Mesenchymal stem cell (in vitro differentiated cells and primary cell): ENCODE data around the gene GPHN.
"Not testable (repeated sequence)": the region's sequence is repeated elsewhere in the genome, so short reads cannot be mapped to it uniquely, and the experiment has no call there.

ENCODE experiments used
- DNase-seq: peaks from one replicate; pipeline ENCODE4 v3.0.0-alpha.2; 2013
- H2AFZ ChIP-seq: one replicate; pipeline ENCODE4 v1.6.1; 2013; ENCODE audit warnings: low read depth, mild to moderate bottlenecking, control low read depth, inconsistent platforms, low read length, moderate library complexity
- H2AK5ac ChIP-seq: 2 replicates; pipeline ENCODE4 v1.6.1; 2013; ENCODE audit warnings: low read length, moderate library complexity, mild to moderate bottlenecking, inconsistent platforms; ENCODE audit not compliant: severe bottlenecking
- H2BK120ac ChIP-seq: one replicate; pipeline ENCODE4 v1.6.1; 2013; ENCODE audit warnings: low read depth, mild to moderate bottlenecking, inconsistent platforms, low read length, moderate library complexity
- H2BK12ac ChIP-seq, 2 experiments: one replicate each; pipeline ENCODE4 v1.6.1; 2013; ENCODE audit warnings: inconsistent platforms in 2 of 2, low read length in 2 of 2, mild to moderate bottlenecking in 2 of 2, moderate library complexity in 2 of 2, control low read depth in 1 of 2
- H2BK15ac ChIP-seq: one replicate; pipeline ENCODE4 v1.6.1; 2013; ENCODE audit warnings: mild to moderate bottlenecking, low read depth, inconsistent platforms; ENCODE audit not compliant: poor library complexity, severe bottlenecking
- H2BK5ac ChIP-seq: 2 replicates; pipeline ENCODE4 v1.6.1; 2013; ENCODE audit warnings: low read depth, mild to moderate bottlenecking, low read length, control low read depth, inconsistent platforms; ENCODE audit not compliant: poor library complexity, severe bottlenecking
- H3K14ac ChIP-seq, 2 experiments: one replicate each; pipeline ENCODE4 v1.6.1; 2013; ENCODE audit warnings: inconsistent platforms in 2 of 2, low read length in 2 of 2, control low read depth in 1 of 2, mild to moderate bottlenecking in 1 of 2, moderate library complexity in 1 of 2
- H3K18ac ChIP-seq, 2 experiments: one replicate each; pipeline ENCODE4 v1.6.1; 2013; ENCODE audit warnings: inconsistent platforms in 2 of 2, low read length in 2 of 2, control low read depth in 1 of 2, low read depth in 1 of 2, mild to moderate bottlenecking in 1 of 2
- H3K23ac ChIP-seq, 2 experiments: one replicate each; pipeline ENCODE4 v1.6.1; 2013; ENCODE audit warnings: inconsistent platforms in 2 of 2, low read length in 2 of 2, mild to moderate bottlenecking in 2 of 2, moderate library complexity in 2 of 2, control low read depth in 1 of 2
- H3K27ac ChIP-seq: 2 replicates; pipeline ENCODE4 v1.5.1; 2013; ENCODE audit warnings: mild to moderate bottlenecking, moderate library complexity, low read length, control low read depth, inconsistent platforms; ENCODE audit not compliant: poor library complexity, severe bottlenecking
- H3K27me3 ChIP-seq, 2 experiments: 2 replicates each; pipeline versions ENCODE4 v1.6.1 to v1.7.0; 2013; ENCODE audit warnings: low read length in 2 of 2, mild to moderate bottlenecking in 2 of 2, moderate library complexity in 2 of 2, control low read depth in 1 of 2, inconsistent platforms in 1 of 2; ENCODE audit not compliant: control insufficient read depth in 1 of 2, insufficient read depth in 1 of 2
- H3K36me3 ChIP-seq, 2 experiments: 2 replicates each; pipeline versions ENCODE4 v1.6.1 to v1.7.0; 2013; ENCODE audit warnings: low read length in 2 of 2, control low read depth in 1 of 2, inconsistent platforms in 1 of 2, low read depth in 1 of 2, mild to moderate bottlenecking in 1 of 2; ENCODE audit not compliant: insufficient read depth in 2 of 2, control insufficient read depth in 1 of 2
- H3K4ac ChIP-seq, 2 experiments: one replicate each; pipeline ENCODE4 v1.6.1; 2013; ENCODE audit warnings: inconsistent platforms in 2 of 2, low read length in 2 of 2, mild to moderate bottlenecking in 2 of 2, moderate library complexity in 2 of 2, control low read depth in 1 of 2, low read depth in 1 of 2
- H3K4me1 ChIP-seq: 2 replicates; pipeline ENCODE4 v1.6.1; 2013; ENCODE audit warnings: low read depth, low read length, control low read depth; ENCODE audit not compliant: control insufficient read depth, insufficient read depth
- H3K4me2 ChIP-seq: 2 replicates; pipeline ENCODE4 v1.6.1; 2013; ENCODE audit warnings: low read length, mild to moderate bottlenecking, inconsistent platforms; ENCODE audit not compliant: poor library complexity, severe bottlenecking
- H3K4me3 ChIP-seq, 2 experiments: 2 replicates each; pipeline versions ENCODE4 v1.5.1 to v1.7.0; 2013; ENCODE audit warnings: low read length in 2 of 2, mild to moderate bottlenecking in 2 of 2, control low read depth in 1 of 2, low read depth in 1 of 2; ENCODE audit not compliant: insufficient read depth in 1 of 2
- H3K79me1 ChIP-seq: replicated peaks from 2 replicates; pipeline ENCODE4 v1.6.1; 2013; ENCODE audit warnings: mild to moderate bottlenecking, control low read depth, low read length, inconsistent platforms; ENCODE audit not compliant: poor library complexity, severe bottlenecking
- H3K9ac ChIP-seq: 2 replicates; pipeline ENCODE4 v1.7.0; 2013; ENCODE audit warnings: mild to moderate bottlenecking, low read length, moderate library complexity
- H3K9me3 ChIP-seq: 2 replicates; pipeline ENCODE4 v1.7.0; 2013; ENCODE audit warnings: mild to moderate bottlenecking, low read length; ENCODE audit not compliant: control insufficient read depth
- H4K8ac ChIP-seq: one replicate; pipeline ENCODE4 v1.6.1; 2013; ENCODE audit warnings: inconsistent platforms, mild to moderate bottlenecking, low read length, moderate library complexity
- H4K91ac ChIP-seq: one replicate; pipeline ENCODE4 v1.6.1; 2013; ENCODE audit warnings: mild to moderate bottlenecking, low read length, inconsistent platforms
- WGBS: methylation state at CpG from one replicate; pipeline ENCODE4 v1.1.7; 2013; ENCODE audit warnings: mixed read lengths; 5-methylcytosine and 5-hydroxymethylcytosine counted together

The GPHN gene

DNA sequence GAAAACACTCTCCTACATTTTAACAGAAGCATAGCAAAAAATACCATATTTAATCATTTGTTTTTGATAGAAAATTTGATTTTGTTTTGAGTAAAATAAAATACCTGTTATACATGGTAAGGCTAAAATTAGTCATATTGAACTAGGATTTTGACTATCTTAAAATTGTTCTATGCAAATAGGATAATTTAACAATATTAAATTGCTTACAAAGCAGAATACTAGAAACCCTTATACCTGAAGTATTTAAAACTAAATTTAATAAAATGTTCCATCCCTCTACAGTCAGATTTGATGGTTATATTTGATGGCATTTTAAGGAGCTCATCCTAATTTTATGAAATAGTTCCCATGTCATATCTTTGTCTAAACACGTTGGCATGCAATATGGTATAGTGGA, 323.2 kb downstream of the GPHN start:
- no peak for DNase-seq
- H3K23ac ChIP-seq, result no peak overlapping the region
- no peak overlapping the region for H2AFZ ChIP-seq
- no peak overlapping the region for H2BK15ac ChIP-seq
- no peak overlapping the region for H3K4me2 ChIP-seq
- WGBS, result 100% methylated on average over 1 of the region's 1 CpG
- H2AK5ac ChIP-seq, result no peak overlapping the region
- no peaks in the 10 kb centered on the region for H3K9me3 ChIP-seq
- H3K14ac ChIP-seq, result no peak overlapping the region
- peaks cover 2% of the 10 kb centered on the region for H3K79me1 ChIP-seq
- no peak overlapping the region for H3K18ac ChIP-seq
- H2BK5ac ChIP-seq, result no peak overlapping the region
- H3K27me3 ChIP-seq, result no peaks in the 10 kb centered on the region
- H3K36me3 ChIP-seq, result no peaks in the 10 kb centered on the region
- no peak overlapping the region for H4K91ac ChIP-seq
- no peak overlapping the region for H3K4me3 ChIP-seq
- no peak overlapping the region for H3K4ac ChIP-seq
- H2BK120ac ChIP-seq, result no peak overlapping the region
- H3K27ac ChIP-seq, result no peak overlapping the region
- H2BK12ac ChIP-seq, result no peak overlapping the region
- H3K4me1 ChIP-seq, result no peaks in the 10 kb centered on the region
- no peak overlapping the region for H4K8ac ChIP-seq
- no peak overlapping the region for H3K9ac ChIP-seq

DNA sequence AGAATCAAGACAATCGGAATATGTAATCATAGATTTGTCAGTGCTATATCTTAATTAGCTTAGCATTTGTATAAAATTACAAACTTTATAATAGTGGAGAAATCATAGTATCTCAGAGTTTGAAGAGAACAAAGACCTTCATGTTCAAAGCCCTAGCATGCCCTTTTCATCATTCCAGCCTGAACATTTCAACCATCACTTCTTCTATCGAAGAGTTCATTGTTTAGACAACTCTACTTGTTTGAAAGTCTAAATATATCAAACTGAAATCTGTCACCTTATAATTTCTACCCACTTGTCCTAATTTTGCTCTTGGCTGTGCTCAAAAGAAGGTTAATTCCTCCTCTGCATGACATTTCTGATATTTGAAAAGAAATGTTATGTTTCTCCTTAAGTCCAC, 325.9 kb downstream of the GPHN start:
- Histone ChIP-seq H2BK120ac (no peak overlapping the region), H3K4me1 (no peaks in the 10 kb centered on the region), H3K79me1 (peaks cover 2% of the 10 kb centered on the region), H3K9me3 (no peaks in the 10 kb centered on the region), H3K18ac (no peak overlapping the region), H3K36me3 (no peaks in the 10 kb centered on the region), H3K27ac (no peak overlapping the region), H2BK12ac (no peak overlapping the region), H4K91ac (no peak overlapping the region), H4K8ac (no peak overlapping the region), H3K27me3 (no peaks in the 10 kb centered on the region), H3K14ac (no peak overlapping the region), H3K4ac (no peak overlapping the region), H3K4me2 (no peak overlapping the region), H3K4me3 (no peak overlapping the region), H3K9ac (no peak overlapping the region), H3K23ac (no peak overlapping the region), H2BK15ac (no peak overlapping the region), H2AFZ (no peak overlapping the region), H2BK5ac (no peak overlapping the region), H2AK5ac (no peak overlapping the region)
- WGBS, result 93% methylated on average over 1 of the region's 2 CpGs
- DNase-seq, result no peak

DNA sequence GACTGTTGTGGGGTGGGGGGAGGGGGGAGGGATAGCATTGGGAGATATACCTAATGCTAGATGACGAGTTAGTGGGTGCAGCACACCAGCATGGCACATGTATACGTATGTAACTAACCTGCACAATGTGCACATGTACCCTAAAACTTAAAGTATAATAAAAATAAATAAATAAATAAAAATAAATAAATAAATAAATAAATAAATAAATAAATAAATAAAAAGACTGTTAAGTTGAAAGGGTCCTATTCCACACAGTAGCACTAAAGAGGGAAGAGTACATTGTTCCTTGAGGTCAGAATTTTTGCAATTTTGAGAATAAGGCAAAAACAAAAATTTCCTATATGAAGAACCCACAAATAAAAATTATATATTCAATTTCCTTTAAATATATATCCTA, 329.5 kb downstream of the GPHN start:
- not testable (repeated sequence) for H3K4me3 ChIP-seq, H2BK15ac ChIP-seq, H3K18ac ChIP-seq, H2AK5ac ChIP-seq, H3K27ac ChIP-seq, H4K8ac ChIP-seq, H3K36me3 ChIP-seq, H3K79me1 ChIP-seq, H3K14ac ChIP-seq, H3K9ac ChIP-seq, H2AFZ ChIP-seq, DNase-seq, H3K9me3 ChIP-seq, H3K27me3 ChIP-seq, H3K4ac ChIP-seq, H2BK5ac ChIP-seq, H2BK120ac ChIP-seq, H3K4me1 ChIP-seq, H2BK12ac ChIP-seq, H3K4me2 ChIP-seq, H4K91ac ChIP-seq, H3K23ac ChIP-seq
- WGBS, result no CpG with 5 or more reads among the region's 2 CpGs

DNA sequence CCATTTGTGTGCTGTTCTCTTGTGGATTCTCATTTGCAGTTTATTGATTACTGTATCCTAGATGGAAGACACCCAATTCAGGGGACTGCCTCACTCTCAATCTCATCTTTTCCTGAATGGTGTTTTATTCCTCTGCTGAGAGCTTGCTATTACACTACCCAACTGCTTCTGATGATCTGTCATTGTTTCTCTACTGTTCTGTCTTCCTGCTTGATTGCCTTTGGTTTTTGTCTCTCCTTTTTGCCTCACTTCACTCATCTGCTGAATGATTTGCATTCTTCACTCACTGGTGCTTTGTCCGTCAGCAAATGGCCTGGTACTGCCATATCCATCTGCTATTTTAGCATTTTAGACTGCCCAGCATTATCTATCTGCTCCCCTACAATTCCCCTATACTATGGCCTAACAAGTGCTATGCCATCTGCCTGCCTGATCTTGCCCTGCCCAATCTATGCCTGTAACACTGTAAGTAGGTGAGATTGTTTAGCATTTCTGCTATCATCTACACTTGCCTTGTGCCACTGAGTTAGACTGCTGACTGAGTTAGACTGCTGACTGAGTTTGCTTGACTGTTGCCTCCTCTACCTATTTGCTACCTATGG, 335.1 kb downstream of the GPHN start:
- H3K27me3 ChIP-seq, result no peaks in the 10 kb centered on the region
- H3K23ac ChIP-seq, result no peak overlapping the region
- no peak overlapping the region for H2AK5ac ChIP-seq
- no peak overlapping the region for H3K9ac ChIP-seq
- no peaks in the 10 kb centered on the region for H3K79me1 ChIP-seq
- H3K4ac ChIP-seq, result no peak overlapping the region
- H4K91ac ChIP-seq, result no peak overlapping the region
- 100% methylated on average over 1 of the region's 1 CpG for WGBS
- peak overlapping the region in 1 of 2 experiments; percentile 48 for H3K14ac ChIP-seq
- no peaks in the 10 kb centered on the region for H3K9me3 ChIP-seq
- H3K4me1 ChIP-seq, result no peaks in the 10 kb centered on the region
- no peak overlapping the region for H2BK5ac ChIP-seq
- H3K4me2 ChIP-seq, result no peak overlapping the region
- no peaks in the 10 kb centered on the region for H3K36me3 ChIP-seq
- H3K27ac ChIP-seq, result no peak overlapping the region
- no peak overlapping the region for H3K18ac ChIP-seq
- no peak overlapping the region for H2BK15ac ChIP-seq
- H2BK120ac ChIP-seq, result no peak overlapping the region
- no peak overlapping the region for H3K4me3 ChIP-seq
- DNase-seq, result no peak
- no peak overlapping the region for H2AFZ ChIP-seq
- no peak overlapping the region for H4K8ac ChIP-seq
- no peak overlapping the region for H2BK12ac ChIP-seq
